GM12891 (cell line): ENCODE measurements around the gene PRPF18.

ENCODE experiments used
- DNase-seq: peaks from one replicate; pipeline ENCODE4 v3.0.0; 2011; ENCODE audit warnings: low spot score; ENCODE audit not compliant: insufficient read length
- FAIRE-seq: peaks from 2 replicates; lab custom pipeline; 2011; peaks lifted over from hg19 to GRCh38; lab: Jason Lieb, UNC
- PAX5 ChIP-seq: IDR thresholded peaks from 2 replicates; pipeline ENCODE4 v1.6.1; 2011; ENCODE audit warnings: low read length, moderate library complexity, mild to moderate bottlenecking; ENCODE audit not compliant: insufficient read depth, severe bottlenecking
- POLR2A ChIP-seq: IDR thresholded peaks from 2 replicates; pipeline ENCODE4 v1.6.1; 2011; ENCODE audit warnings: low read depth, low read length, control low read depth
- POLR2AphosphoS5 ChIP-seq: IDR thresholded peaks from 2 replicates; pipeline ENCODE4 v1.6.1; 2011; ENCODE audit warnings: low read depth, low read length, control low read depth
- POU2F2 ChIP-seq: IDR thresholded peaks from 2 replicates; pipeline ENCODE4 v1.6.1; 2011; ENCODE audit warnings: low read depth, mild to moderate bottlenecking, control low read depth, low read length, moderate library complexity
- SPI1 ChIP-seq: IDR thresholded peaks from 2 replicates; pipeline ENCODE4 v1.6.1; 2011; ENCODE audit warnings: low read depth, low read length, control low read depth
- TAF1 ChIP-seq: IDR thresholded peaks from 2 replicates; pipeline ENCODE4 v1.6.1; 2011; ENCODE audit warnings: low read depth, low read length, control low read depth

The PRPF18 gene

GRCh38 chr10:13632884-13633440 is 46.2 kb downstream of the PRPF18 start:
- FAIRE-seq = no peak
- TF ChIP-seq POU2F2 (no peak), PAX5 (no peak), TAF1 (no peak), POLR2A (no peak), SPI1 (no peak), POLR2AphosphoS5 (no peak)
- DNase-seq = no peak

- FAIRE-seq (no peak), DNase-seq (no peak)
- TF ChIP-seq POLR2AphosphoS5 (no peak), SPI1 (no peak), PAX5 (no peak), TAF1 (no peak), POU2F2 (no peak), POLR2A (no peak)
These were observed 46.9 kb downstream of the PRPF18 start for GRCh38 chr10:13633689-13634088.

- DNase-seq (no peak), FAIRE-seq (no peak)
- TF ChIP-seq PAX5 (no peak), POLR2A (no peak), POLR2AphosphoS5 (no peak), TAF1 (no peak), POU2F2 (no peak), SPI1 (no peak)
These were observed 47.4 kb downstream of the PRPF18 start for GRCh38 chr10:13634207-13634606.

- FAIRE-seq (no peak), DNase-seq (no peak)
- TF ChIP-seq PAX5 (no peak), TAF1 (no peak), POLR2A (no peak), SPI1 (no peak), POLR2AphosphoS5 (no peak), POU2F2 (no peak)
These were observed 50.0 kb downstream of the PRPF18 start for GRCh38 chr10:13636776-13637175.

- TF ChIP-seq PAX5 (no peak), POLR2AphosphoS5 (no peak), SPI1 (no peak), TAF1 (no peak), POLR2A (no peak), POU2F2 (no peak)
- DNase-seq = no peak
- peak; percentile 66 for FAIRE-seq
These were observed 50.6 kb downstream of the PRPF18 start for GRCh38 chr10:13637303-13637856.

GRCh38 chr10:13637894-13638293 is 51.1 kb downstream of the PRPF18 start:
- no peak for TF ChIP-seq POLR2A
- TF ChIP-seq POU2F2 = no peak
- TF ChIP-seq SPI1 = no peak
- no peak for TF ChIP-seq TAF1
- TF ChIP-seq PAX5 = no peak
- TF ChIP-seq POLR2AphosphoS5 = no peak
- no peak for DNase-seq
- no peak for FAIRE-seq

- FAIRE-seq = no peak
- no peak for DNase-seq
- TF ChIP-seq POLR2A = no peak
These were observed 55.5 kb downstream of the PRPF18 start for GRCh38 chr10:13642293-13642692.

GRCh38 chr10:13643016-13643415 is 56.3 kb downstream of the PRPF18 start:
- DNase-seq = no peak
- FAIRE-seq = no peak
- TF ChIP-seq SPI1 (no peak), POU2F2 (no peak), PAX5 (no peak)

GRCh38 chr10:13644866-13645265 is 58.1 kb downstream of the PRPF18 start:
- no peak for FAIRE-seq
- no peak for DNase-seq
- TF ChIP-seq SPI1 (no peak), TAF1 (no peak), POLR2A (no peak; the same call in 1 of the 2 replicates), POLR2AphosphoS5 (no peak; the same call in 1 of the 2 replicates), POU2F2 (no peak), PAX5 (no peak)

- DNase-seq (no peak), FAIRE-seq (no peak)
These were observed 61.7 kb downstream of the PRPF18 start for GRCh38 chr10:13648425-13648824.

More at GRCh38 chr10:13648425-13648824, 61.7 kb downstream of the PRPF18 start:
- TF ChIP-seq POLR2A (no peak), PAX5 (no peak), POLR2AphosphoS5 (no peak), TAF1 (no peak), SPI1 (no peak), POU2F2 (no peak)
